ENCODE measurements around the gene LHX1. TPM values are rescaled to one million over a fixed set of nuclear protein-coding genes. Genes with fewer than 3 reads are reported as not detected.

LHX1 gene
- total RNA-seq, 1 experiment from 2014 or later = not detected

DNA sequence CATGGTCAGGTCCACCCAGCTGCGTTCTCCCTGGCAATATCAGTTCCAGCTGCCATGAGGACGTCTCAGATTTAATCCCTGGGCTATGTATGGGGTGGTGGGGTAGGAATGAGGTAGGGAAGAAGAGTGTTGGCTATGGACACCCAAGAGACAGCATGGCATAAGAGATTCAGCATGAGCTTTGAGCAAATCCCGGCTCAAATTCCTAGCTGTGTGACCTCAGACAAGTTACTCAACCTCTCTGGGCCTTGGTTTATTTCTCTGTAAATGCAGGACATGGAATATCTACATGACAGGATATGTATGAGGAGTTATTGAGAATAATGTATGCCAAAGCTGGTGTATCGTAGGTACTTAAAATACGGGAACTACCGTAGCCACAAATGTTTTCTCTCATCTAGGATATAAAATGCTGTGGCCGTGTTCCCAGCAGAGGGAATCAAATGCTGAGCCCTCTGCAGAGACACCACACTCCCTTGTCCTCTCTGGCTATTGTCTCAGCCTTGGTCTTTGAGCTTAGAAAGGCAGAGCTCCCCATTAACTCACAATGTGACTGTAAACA, 17.8 kb upstream of the LHX1 start:
- no peaks in the 10 kb centered on the region for H3K27me3 ChIP-seq
- H3K36me3 ChIP-seq = no peaks in the 10 kb centered on the region
- no peaks in the 10 kb centered on the region for H3K9me3 ChIP-seq
- DNase-seq = no peak
- H3K4me3 ChIP-seq = no peak overlapping the region

DNA sequence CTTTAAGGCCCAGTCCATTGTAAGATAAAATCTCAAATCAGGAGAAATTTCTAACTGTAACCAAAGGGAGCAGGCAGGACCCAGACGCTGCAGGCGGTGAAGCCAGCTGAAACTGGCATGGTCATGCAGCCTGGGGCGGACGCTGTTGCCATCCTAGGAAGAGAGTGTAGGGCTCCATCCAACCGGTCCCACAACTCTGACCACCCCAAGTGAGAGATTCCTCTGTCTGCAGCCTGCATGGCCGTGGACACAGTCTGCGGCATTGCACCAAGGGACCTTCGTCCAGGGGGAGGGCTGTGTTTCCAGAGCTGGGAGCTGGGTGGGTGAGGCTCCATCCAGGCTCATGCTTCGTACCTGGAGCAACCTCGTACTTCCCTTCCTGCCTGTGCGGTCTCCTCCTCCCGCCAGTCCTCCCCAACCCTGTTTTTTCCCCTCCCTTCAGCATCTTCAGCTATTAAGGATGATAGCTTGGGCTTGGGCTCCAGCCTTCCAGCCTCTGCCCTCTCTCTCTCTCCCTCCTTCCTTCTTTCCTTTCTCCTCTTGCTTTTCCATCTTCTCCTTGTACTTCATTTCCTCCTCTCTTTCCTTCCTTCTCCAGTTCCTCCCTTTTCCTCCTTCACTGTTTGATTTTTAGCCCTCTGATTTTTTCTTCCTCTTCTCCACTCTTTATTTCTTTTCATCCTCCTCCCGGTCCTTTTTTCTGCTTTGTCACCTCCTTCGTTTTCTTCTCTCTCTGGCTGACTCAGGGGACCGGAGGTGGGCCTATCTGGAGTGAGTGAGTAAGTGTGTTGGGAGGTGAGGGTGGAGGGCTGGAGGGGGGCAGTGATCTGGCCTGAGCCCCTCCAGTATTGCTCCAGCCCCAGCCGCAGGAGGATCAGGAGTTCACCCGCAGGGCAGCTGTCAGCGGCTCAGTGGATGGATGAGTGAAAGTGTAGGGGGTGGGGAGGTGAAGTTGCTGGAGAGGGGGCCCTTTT, 17.0 kb upstream of the LHX1 start:
- H3K9me3 ChIP-seq = no peaks in the 10 kb centered on the region
- H3K36me3 ChIP-seq = no peaks in the 10 kb centered on the region
- no peak overlapping the region for H3K4me3 ChIP-seq
- no peaks in the 10 kb centered on the region for H3K27me3 ChIP-seq
- DNase-seq = no peak

DNA sequence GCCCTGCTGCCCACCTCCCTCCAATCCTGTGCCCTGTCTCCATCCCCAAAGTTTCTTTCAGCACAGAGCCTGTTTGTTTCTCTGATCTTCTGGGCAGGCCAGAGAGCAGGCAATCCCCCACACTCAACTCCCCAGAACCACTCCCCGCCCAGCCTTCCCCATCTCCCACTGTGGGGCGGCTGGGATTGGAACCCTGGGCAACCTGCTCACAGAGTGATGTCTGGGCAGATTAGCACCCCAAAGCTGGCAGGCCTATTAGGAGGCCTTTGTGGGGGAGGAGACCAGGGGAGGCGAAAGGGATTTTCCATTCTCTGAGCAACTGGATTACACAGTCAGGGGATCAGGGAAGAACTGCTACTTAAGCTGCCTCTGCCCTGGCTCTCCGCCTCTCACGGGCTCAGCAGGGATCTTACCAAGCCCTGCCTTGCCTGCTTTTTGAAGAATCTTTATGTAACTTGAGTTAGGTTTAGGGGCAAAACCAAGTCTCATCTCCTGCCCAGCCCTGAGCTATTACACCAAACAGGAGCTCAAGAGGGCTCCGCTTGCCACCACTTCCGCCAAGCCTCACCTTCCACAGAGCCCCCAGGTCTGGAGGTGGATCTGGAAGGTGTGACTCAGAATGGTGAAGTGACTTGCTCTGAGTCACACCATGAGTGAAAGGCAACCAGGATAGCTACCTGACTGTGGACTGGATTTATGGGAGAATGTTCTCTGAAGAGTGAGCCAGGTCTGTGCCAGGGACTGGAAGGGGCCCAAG, 16.0 kb upstream of the LHX1 start:
- no peaks in the 10 kb centered on the region for H3K27me3 ChIP-seq
- no peaks in the 10 kb centered on the region for H3K9me3 ChIP-seq
- H3K4me3 ChIP-seq = no peak overlapping the region
- no peak for DNase-seq
- no peaks in the 10 kb centered on the region for H3K36me3 ChIP-seq

GRCh38 chr17:36922175-36922574, 15.1 kb upstream of the LHX1 start:
- Histone ChIP-seq H3K36me3 (no peaks in the 10 kb centered on the region), H3K9me3 (no peaks in the 10 kb centered on the region), H3K27me3 (no peaks in the 10 kb centered on the region), H3K4me3 (no peak overlapping the region)
- DNase-seq = no peak

GRCh38 chr17:36923814-36924221, 13.5 kb upstream of the LHX1 start:
- Histone ChIP-seq H3K36me3 (no peaks in the 10 kb centered on the region), H3K9me3 (no peaks in the 10 kb centered on the region), H3K27me3 (peaks cover 3% of the 10 kb centered on the region; the same call in 1 of the 2 replicates), H3K4me3 (no peak overlapping the region)
- DNase-seq = no peak

GRCh38 chr17:36926226-36926625, 11.0 kb upstream of the LHX1 start:
- H3K9me3 ChIP-seq = no peaks in the 10 kb centered on the region
- DNase-seq = no peak
- no peak overlapping the region for H3K4me3 ChIP-seq
- peaks cover 25% of the 10 kb centered on the region for H3K27me3 ChIP-seq
- no peaks in the 10 kb centered on the region for H3K36me3 ChIP-seq

DNA sequence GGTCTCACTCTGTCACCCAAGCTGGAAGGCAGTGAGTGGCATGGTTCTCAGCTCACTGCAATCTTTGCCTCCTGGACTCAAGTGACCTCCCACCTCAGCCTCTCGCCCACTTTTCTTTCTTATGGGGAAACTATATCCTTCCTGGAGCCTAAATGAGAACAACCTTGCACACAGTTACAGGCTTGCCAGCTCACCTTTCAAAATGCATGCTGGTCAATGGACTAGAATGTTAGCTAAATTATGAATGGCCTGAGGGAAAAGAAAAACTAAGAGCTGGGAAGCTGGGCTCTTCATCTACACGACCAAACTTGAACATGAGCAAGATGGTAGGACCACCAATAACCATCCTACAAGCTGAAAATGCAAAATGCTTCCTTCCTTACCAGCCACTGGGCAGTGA, 10.6 kb upstream of the LHX1 start:
- DNase-seq = no peak
- peaks cover 29% of the 10 kb centered on the region for H3K27me3 ChIP-seq

DNA sequence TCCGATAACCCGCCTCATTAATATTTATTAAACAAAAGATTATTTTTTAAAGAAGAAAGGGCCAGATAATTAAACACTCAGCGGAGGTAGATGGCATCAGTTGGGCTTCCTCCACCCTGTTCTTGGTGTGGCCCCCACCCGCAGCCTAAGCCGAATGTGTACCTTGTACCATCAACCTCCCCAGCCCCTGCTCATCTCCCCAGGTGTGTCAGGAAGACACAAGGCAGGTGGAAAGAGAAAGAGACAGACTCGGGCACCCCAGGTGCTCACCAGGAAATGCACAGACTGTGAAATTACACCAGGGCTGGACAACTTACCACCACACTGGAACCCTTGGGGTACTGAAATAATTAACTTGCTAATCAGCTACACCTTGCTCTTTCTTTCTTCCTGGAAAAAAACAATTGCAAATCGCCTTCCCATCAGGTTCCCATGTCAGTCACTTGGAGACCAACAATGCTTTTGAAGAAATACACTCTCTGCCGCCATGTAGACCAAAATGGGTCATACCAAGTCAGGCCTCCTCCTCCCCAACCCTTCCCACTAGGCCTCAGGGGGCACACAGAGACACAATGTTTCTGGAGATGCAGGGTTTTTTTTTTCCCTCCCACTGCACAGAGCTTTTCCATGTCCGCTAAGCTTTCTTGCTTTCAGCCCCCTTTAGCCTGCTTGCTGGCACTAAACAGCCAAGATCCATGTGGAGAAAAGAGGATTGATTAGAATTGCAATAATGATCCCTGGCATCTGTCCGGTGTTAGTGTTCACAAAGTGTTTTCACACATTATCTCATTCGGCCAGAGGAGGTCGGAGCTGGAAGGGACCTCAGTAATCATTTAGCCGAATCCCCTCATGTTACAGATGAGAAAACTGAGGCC, 8.6 kb upstream of the LHX1 start:
- DNase-seq = no peak
- Histone ChIP-seq H3K27me3 (peaks cover 48% of the 10 kb centered on the region), H3K4me3 (no peak overlapping the region), H3K36me3 (no peaks in the 10 kb centered on the region), H3K9me3 (no peaks in the 10 kb centered on the region)

More for the DNA sequence above, 10.6 kb upstream of the LHX1 start:
- Histone ChIP-seq H3K4me3 (no peak overlapping the region), H3K9me3 (no peaks in the 10 kb centered on the region), H3K36me3 (no peaks in the 10 kb centered on the region)

DNA sequence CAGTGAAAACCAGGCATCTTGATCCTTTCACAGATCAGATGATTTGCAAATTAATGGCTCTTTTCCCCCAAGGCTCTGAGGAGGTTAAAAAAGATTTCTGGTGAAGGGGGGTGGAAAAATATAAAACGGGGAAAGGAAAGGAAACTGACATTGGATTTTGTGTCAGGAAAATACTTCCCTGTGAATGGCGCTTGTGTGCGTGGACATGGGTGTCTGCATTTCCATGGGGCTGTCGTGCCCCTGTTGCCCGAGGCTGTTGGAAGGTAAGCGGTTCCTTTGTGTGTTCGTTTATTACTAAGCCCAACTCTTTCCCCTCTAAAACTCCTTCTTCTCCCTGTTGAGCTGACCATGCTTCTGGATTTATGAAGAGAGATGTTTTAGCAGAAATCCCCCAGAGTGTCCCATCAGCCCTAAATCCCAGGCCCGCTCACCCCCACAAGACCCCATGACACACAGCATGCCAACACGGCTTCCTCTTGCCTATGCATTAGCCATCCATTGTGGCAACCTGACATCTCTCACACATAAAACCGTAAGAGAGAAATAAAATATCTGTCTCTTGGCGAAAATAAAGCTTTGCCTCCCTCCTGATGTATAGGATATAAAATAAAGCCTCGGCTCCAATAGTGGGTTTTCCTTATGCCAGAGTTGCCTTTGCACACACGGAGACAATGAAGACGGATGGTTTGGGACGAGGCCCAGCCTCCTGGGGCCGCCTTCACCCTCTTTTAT, 7.3 kb upstream of the LHX1 start:
- no peaks in the 10 kb centered on the region for H3K36me3 ChIP-seq
- no peak for DNase-seq
- H3K4me3 ChIP-seq = no peak overlapping the region
- no peaks in the 10 kb centered on the region for H3K9me3 ChIP-seq
- H3K27me3 ChIP-seq = peaks cover 61% of the 10 kb centered on the region

DNA sequence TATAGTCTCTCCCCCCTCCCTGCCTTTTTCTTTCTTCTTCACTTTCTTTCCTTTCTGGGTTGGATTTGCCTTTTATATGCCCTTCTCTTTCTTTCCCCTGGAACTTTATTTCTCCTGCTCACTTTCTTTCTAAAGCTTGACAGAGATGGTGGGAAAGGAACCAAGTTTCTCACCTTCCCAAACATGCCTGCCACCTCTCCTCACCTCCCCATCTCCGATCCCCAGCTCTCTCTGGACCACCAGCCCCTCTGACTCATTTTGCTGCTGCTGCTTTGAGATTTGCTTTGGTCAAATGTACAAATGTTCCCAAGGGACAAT, 6.7 kb upstream of the LHX1 start:
- H3K27me3 ChIP-seq = peaks cover 66% of the 10 kb centered on the region
- no peak for DNase-seq
- H3K9me3 ChIP-seq = no peaks in the 10 kb centered on the region
- no peaks in the 10 kb centered on the region for H3K36me3 ChIP-seq
- no peak overlapping the region for H3K4me3 ChIP-seq

- Histone ChIP-seq H3K4me3 (no peak overlapping the region), H3K9me3 (no peaks in the 10 kb centered on the region), H3K36me3 (no peaks in the 10 kb centered on the region), H3K27me3 (peaks cover 73% of the 10 kb centered on the region)
- no peak for DNase-seq
Measured at GRCh38 chr17:36931096-36931696, 6.1 kb upstream of the LHX1 start.

- Histone ChIP-seq H3K36me3 (no peaks in the 10 kb centered on the region), H3K9me3 (no peaks in the 10 kb centered on the region), H3K27me3 (peaks cover 79% of the 10 kb centered on the region), H3K4me3 (no peak overlapping the region)
- DNase-seq = no peak
Measured at GRCh38 chr17:36931697-36932382, 5.4 kb upstream of the LHX1 start.

DNA sequence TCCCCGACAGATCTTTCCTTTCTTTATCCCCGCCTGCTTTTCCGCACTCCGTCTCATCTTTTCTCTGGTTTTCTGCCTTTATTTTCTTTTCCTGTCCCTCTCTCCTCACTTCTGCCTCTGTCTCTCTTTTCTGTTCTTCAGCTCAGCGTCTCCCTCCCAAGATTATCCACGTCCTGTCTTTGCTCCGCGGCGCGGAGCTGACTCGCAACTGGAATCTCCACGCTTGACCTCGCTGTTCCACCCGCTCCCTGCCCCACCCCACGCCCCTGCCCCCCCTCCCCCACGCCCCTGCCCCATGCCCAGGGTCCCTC, 4.9 kb upstream of the LHX1 start:
- Histone ChIP-seq H3K9me3 (no peaks in the 10 kb centered on the region), H3K36me3 (no peaks in the 10 kb centered on the region), H3K4me3 (no peak overlapping the region), H3K27me3 (peaks cover 84% of the 10 kb centered on the region)
- DNase-seq = no peak

GRCh38 chr17:36932694-36933511, 4.4 kb upstream of the LHX1 start:
- DNase-seq = no peak
- peaks cover 90% of the 10 kb centered on the region for H3K27me3 ChIP-seq
- no peaks in the 10 kb centered on the region for H3K36me3 ChIP-seq
- no peak overlapping the region for H3K4me3 ChIP-seq
- no peaks in the 10 kb centered on the region for H3K9me3 ChIP-seq
